Endothelial cell (in vitro differentiated cells): Measurements from ENCODE around the gene ADGRG3. TPM values are rescaled to one million over a fixed set of nuclear protein-coding genes. Genes with fewer than 3 reads are reported as not detected.

Source experiments
- DNase-seq: peaks from one replicate; pipeline ENCODE4 v3.0.0; 2021; ENCODE audit warnings: low spot score
- H3K27ac Mint-ChIP-seq: one replicate; pipeline ENCODE4 v1.8.0; 2021; ENCODE audit warnings: mixed read lengths, inconsistent platforms; ENCODE audit not compliant: unreplicated experiment
- H3K27me3 Mint-ChIP-seq: one replicate; pipeline ENCODE4 v1.8.0; 2021; ENCODE audit warnings: mild to moderate bottlenecking, moderate library complexity, mixed read lengths, inconsistent platforms; ENCODE audit not compliant: unreplicated experiment
- H3K36me3 Mint-ChIP-seq: one replicate; pipeline ENCODE4 v1.8.0; 2021; ENCODE audit warnings: mild to moderate bottlenecking, low read depth, mixed read lengths, inconsistent platforms; ENCODE audit not compliant: unreplicated experiment
- H3K4me1 Mint-ChIP-seq: one replicate; pipeline ENCODE4 v1.8.0; 2021; ENCODE audit warnings: mild to moderate bottlenecking, mixed read lengths, inconsistent platforms; ENCODE audit not compliant: unreplicated experiment
- H3K4me3 Mint-ChIP-seq: one replicate; pipeline ENCODE4 v1.8.0; 2021; ENCODE audit warnings: mild to moderate bottlenecking, mixed read lengths, inconsistent platforms; ENCODE audit not compliant: unreplicated experiment
- H3K9me3 Mint-ChIP-seq: one replicate; pipeline ENCODE4 v1.8.0; 2021; ENCODE audit warnings: mixed read lengths, inconsistent platforms; ENCODE audit not compliant: unreplicated experiment
- CTCF ChIP-seq: fragments of 200-600 bp; sonication (generic); IDR thresholded peaks from one replicate; pipeline ENCODE4 v1.5.0; 2021; ENCODE audit warnings: antibody characterized with exemption; ENCODE audit not compliant: unreplicated experiment
- total RNA-seq: library from RNA; stranded (reverse); fragmentation: NEBNext Ultra II Directional; extraction: Animal tissue kit (Norgen Biotek cat#: 25700); gene quantifications from one replicate; pipeline ENCODE4 v1.2.1, GENCODE V29; 2021; ENCODE audit not compliant: unreplicated experiment

ADGRG3 gene
- total RNA-seq, 1 donor from 2014 or later: 0.31 TPM

GRCh38 chr16:57632568-57632967 lies 35.5 kb upstream of the ADGRG3 start:
- H3K4me1 Mint-ChIP-seq: peaks cover 26% of the 10 kb centered on the region
- no peak for TF ChIP-seq CTCF
- H3K4me3 Mint-ChIP-seq: no peak overlapping the region

DNA sequence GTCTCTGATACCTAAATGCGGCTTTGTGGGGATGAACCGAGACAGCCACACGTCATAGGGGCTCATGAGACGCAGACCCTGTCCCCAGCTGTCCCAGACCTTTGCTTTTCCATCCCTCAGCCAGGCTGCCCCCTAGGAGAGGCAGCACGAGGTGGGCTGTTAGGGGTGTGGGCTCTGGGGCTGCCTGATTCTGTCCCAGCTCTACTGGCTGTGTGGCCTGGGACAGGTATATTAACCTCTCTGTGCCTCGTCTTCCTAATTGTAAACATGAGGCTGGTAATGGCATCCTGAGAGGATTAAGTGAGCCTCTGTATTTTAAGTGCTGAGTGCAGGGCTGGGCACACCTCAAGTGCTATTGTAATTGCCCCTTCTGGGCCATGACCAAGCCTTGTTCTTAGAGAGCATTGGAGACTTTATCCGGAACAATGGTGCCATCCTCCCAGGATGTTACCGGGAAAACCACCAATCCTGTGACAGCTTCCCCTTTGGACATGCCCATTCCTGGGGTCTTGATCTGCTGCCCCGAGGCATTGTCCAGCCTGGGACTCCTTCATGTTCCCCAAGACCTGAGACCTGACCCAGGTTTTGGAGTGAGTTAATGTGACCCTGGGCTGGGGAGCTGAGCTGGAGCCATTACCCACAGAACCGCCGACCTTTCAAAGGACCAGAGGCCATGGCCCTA lies 34.6 kb upstream of the ADGRG3 start:
- Mint-ChIP-seq H3K4me3 (no peak overlapping the region), H3K27me3 (peaks cover 12% of the 10 kb centered on the region), H3K36me3 (peaks cover 4% of the 10 kb centered on the region), H3K27ac (no peak overlapping the region), H3K9me3 (no peaks in the 10 kb centered on the region), H3K4me1 (peaks cover 32% of the 10 kb centered on the region)
- DNase-seq: no peak
- TF ChIP-seq CTCF: no peak

More at GRCh38 chr16:57632568-57632967, 35.5 kb upstream of the ADGRG3 start:
- H3K36me3 Mint-ChIP-seq: peaks cover 4% of the 10 kb centered on the region
- H3K27me3 Mint-ChIP-seq: peaks cover 12% of the 10 kb centered on the region
- H3K9me3 Mint-ChIP-seq: no peaks in the 10 kb centered on the region
- no peak overlapping the region for H3K27ac Mint-ChIP-seq
- DNase-seq: no peak

GRCh38 chr16:57634171-57634570 lies 33.9 kb upstream of the ADGRG3 start:
- peaks cover 26% of the 10 kb centered on the region for H3K4me1 Mint-ChIP-seq
- peaks cover 10% of the 10 kb centered on the region for H3K27me3 Mint-ChIP-seq
- H3K4me3 Mint-ChIP-seq: no peak overlapping the region

DNA sequence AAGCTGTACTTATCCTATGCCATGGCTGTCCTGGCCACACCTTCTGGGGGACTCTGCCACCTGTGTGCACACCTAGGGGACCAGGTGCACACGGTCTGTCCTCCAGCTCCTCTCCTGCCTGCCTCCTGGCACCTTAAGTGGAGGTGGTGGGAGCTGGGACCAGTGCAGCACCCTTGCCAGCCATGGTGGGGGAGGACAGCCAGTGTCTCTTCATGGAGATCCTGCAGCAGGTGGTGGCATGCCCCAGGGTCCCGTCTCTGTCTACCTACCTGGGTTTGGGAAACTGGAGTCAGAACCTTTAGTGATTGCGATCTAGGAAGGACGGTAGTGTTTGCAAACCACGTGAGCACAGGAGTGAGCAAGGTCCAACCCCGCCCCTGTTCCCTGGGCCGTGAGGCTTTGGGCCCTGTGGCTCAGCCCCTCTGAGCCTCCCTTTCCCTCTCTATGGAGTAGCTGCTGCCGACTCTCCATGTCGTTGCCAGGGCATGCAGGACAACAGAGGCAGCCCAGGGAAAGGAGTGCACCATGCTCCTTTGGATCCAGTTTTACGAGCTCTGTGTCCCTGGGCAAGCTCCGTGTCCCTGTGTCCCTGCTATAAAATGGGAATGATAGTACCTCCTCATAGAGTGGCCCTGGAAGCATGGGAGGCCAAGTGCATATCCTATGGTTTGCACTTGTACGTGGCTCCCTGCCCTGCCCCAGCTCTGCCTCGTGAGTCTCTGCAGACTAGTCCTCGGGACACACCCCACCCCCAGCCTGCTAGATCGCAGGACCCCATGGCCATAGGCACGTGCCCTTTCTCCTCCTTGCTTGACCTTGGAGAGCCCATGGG lies 32.6 kb upstream of the ADGRG3 start:
- no peaks in the 10 kb centered on the region for H3K9me3 Mint-ChIP-seq
- no peak overlapping the region for H3K4me3 Mint-ChIP-seq
- DNase-seq: no peak
- peaks cover 24% of the 10 kb centered on the region for H3K4me1 Mint-ChIP-seq
- TF ChIP-seq CTCF: no peak
- H3K36me3 Mint-ChIP-seq: no peaks in the 10 kb centered on the region
- peaks cover 12% of the 10 kb centered on the region for H3K27me3 Mint-ChIP-seq
- H3K27ac Mint-ChIP-seq: no peak overlapping the region

More at GRCh38 chr16:57634171-57634570, 33.9 kb upstream of the ADGRG3 start:
- no peaks in the 10 kb centered on the region for H3K9me3 Mint-ChIP-seq
- H3K27ac Mint-ChIP-seq: no peak overlapping the region
- H3K36me3 Mint-ChIP-seq: no peaks in the 10 kb centered on the region
- TF ChIP-seq CTCF: no peak
- no peak for DNase-seq

DNA sequence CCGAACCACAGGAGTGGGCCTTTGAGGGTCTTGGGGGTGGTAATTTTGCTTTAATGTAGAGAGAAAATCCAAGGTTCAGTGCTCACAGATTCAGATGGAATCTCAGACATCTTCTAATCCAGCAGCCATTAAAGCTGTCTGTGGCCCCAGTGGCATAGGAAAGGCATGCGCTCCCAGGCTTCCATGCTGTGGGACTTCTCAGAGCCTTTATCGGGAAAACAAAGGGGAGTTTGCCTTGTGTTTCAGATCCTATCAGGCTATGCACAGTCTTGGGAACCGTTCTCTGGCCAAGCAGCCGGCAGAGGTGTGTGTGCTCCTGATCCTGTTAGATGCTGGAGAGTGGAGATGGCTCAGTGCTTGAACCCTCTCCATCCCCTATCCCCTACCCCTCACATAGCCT lies 31.9 kb upstream of the ADGRG3 start:
- H3K4me3 Mint-ChIP-seq: no peak overlapping the region
- peaks cover 21% of the 10 kb centered on the region for H3K4me1 Mint-ChIP-seq
- peaks cover 8% of the 10 kb centered on the region for H3K27me3 Mint-ChIP-seq
- DNase-seq: no peak
- H3K36me3 Mint-ChIP-seq: no peaks in the 10 kb centered on the region
- no peak for TF ChIP-seq CTCF
- H3K27ac Mint-ChIP-seq: no peak overlapping the region
- H3K9me3 Mint-ChIP-seq: no peaks in the 10 kb centered on the region
